Measurements from ENCODE around the gene ANK2.

Gene ANK2

DNA sequence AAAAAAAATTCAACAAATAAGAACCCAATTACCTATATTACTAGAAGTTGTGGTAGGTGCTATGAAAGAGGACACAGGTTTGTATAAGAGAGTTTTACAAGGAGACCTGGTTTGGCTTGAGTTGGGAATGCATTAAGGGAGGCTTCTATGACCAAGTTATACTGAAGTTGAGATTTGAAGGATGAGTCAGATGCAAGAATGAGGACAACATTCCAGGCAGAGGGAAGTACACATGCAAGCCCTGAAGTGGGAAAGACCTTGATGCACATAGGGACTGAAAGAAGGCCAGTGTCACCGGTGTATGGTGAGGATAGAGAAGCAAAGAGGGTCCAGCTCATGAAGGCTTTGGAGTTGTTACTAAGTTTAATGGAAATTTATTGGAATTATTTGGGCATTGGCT, 52.2 kb downstream of the ANK2 start:
- DNase-seq = peak; percentile 51

DNA sequence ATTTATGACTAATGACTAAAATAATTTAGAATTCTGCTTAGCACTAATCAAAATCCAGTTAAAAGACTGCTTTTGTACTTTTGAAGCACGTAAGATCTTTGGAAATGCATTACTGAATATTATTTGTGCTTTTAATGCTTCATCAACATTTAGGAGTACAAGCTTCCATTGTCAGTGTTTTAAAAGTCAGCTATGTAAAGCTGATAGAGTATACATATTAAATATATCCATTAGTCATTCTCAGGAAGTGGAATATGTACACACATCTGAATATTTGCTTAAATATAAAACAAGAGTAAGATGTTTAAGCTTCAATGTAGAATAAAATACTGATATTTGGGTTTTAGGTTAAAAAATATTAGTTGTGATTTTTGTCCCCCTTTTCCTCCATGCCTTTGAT, 54.1 kb downstream of the ANK2 start:
- no peak for DNase-seq

DNA sequence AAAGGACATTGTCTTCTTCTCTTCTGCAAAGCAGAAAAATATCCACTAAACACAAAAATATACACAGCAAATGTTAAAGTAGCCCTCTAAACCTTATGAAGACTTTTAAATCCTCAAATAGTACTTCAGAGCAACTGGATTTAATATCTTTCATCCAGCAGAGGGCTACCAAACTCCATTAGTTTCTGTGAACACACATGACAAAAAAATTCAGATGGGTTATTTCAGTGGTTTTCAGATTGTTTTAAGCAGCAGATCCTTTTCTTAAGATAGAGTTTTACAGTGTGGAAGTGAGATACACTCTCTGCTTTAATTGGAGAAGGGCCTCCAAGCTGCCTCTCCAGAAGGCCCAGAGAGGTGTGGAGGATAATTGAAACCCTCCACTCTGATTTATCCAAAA, 56.7 kb downstream of the ANK2 start:
- DNase-seq = peak; percentile 43

GRCh38 chr4:113109106-113109718, 59.8 kb downstream of the ANK2 start:
- DNase-seq = no peak

DNA sequence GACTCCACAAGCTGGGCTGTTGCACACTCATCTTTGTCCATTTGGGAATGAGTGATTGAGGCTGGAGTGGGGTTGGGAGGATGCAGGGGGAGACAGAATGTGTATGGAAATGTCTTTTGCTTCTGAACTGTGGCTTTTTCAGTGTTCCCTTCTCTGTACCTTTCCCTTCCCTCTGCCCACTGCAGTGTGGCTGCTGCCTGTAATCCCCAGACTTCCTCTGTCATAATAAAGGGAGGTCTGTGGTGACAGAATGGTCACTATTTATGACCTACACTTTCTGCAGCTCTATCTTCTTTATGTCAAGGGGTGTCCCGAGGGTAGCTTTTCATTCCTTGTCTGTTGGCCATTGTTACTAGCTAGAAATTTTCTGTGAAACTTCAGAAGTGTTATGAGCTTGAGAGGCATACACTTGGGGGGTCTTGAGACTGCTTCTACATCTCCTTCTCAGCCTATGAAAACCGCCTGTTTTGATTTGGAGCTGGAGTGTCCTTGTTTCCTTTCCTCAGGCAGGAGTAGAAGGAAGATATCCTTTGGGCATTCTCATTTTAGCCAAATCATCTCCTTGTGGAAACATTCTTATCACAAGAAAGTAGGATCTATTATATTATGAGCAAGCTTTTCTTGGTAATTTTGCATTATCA, 63.0 kb downstream of the ANK2 start:
- no peak for DNase-seq

DNA sequence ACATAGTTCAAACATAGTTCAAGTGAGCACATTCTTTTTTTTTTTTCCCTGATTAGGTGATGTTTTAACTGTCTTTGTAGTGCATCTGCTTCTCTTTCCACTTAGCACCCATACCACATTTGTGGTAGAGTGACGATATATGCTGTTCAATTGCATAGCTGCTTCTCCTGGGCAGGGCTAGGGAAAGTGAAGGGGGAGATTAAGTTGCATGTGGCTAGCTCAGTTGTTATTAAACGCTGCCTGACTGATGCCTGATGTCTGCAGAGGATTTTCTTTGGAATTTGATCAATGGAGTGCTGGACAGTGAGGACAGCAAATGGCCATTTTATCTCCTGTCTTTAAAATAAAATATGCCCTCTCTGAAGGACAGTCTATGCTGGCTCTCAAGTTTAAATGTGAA, 63.7 kb downstream of the ANK2 start:
- no peak for DNase-seq

- no peak for DNase-seq
Observed at GRCh38 chr4:113114884-113115283, 65.4 kb downstream of the ANK2 start.

GRCh38 chr4:113116414-113117357, 67.2 kb downstream of the ANK2 start:
- DNase-seq = no peak

DNA sequence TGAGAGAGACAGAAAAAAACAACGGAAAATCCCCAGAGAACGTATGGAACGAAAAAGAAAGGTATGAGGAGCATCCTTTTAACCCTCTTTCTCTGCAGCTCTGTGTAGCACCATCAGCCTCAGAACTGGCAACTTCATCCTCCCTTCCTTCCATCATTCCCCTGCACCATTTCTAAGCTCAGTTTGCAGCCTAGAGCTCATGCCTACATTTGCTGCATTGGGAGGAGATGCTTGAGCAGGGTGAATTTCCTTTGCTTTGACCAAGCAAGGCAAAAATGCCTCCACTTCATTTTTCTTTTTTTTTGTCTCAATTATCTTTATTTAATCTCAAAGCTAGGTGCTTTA, 67.9 kb downstream of the ANK2 start:
- DNase-seq = no peak

GRCh38 chr4:113122066-113122465, 72.6 kb downstream of the ANK2 start:
- DNase-seq = no peak

DNA sequence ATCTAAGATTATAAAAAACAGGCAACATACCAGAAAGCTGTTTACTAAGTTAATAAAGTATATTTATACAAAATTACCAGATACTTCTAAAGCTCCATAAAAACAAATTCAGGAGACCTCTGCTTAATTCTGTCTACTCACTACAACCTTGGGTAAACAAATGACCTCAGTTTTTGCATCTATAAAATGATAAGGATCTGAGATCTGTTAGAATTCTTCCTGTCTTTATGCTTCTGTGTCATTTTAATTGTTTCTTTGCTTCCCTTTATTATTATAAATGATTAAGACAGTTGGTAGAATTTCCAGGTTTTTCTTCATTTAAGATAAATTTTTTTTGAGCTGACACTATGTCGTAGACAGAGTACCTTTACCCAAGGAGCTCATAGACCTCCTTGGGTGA, 76.0 kb downstream of the ANK2 start:
- no peak for DNase-seq

DNA sequence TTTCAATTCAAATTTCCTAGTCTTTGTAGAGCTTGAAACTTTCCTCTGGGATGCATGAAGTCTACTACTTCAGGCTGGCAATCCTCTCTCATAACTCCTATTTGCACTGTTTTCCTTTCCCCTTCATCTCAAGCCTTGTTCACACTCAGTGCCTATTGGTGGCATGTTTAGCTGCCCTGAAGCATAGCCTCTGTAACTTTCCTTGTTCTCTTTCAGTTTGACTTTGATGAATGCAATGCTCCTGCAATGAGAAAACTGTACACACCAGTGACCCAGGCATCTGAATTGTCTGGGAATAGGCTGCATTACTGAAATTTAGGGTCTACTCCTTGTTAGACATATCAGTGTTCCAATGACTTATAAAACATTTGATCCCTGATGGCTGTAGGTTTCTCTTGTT, 81.7 kb downstream of the ANK2 start:
- no peak for DNase-seq

GRCh38 chr4:113131621-113132020, 82.2 kb downstream of the ANK2 start:
- DNase-seq = no peak

- DNase-seq = peak; percentile 76
Observed at GRCh38 chr4:113141901-113142346, 92.5 kb downstream of the ANK2 start.

DNA sequence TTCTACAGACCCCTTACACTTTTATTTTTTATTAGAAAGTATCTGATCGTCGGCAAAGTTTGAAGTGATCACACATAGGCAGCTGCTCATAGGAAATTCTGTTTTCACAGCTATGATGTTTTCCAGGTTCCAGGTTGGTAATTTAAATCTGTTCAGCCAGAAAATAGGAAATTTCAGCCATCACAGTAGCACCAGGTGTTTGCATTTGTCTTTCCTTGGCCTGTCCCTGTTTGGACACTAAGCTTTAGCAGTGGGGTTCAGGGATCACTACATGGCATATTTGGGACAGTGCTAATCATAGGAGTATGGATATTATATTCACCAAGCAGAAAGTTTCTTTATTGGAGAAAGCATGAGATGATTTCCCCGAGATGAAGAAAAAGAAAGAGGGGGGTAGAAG, 92.9 kb downstream of the ANK2 start:
- no peak for DNase-seq

- no peak for DNase-seq
Observed at GRCh38 chr4:113144091-113144490, 94.6 kb downstream of the ANK2 start.

GRCh38 chr4:113145147-113145518, 95.7 kb downstream of the ANK2 start:
- no peak for DNase-seq

DNA sequence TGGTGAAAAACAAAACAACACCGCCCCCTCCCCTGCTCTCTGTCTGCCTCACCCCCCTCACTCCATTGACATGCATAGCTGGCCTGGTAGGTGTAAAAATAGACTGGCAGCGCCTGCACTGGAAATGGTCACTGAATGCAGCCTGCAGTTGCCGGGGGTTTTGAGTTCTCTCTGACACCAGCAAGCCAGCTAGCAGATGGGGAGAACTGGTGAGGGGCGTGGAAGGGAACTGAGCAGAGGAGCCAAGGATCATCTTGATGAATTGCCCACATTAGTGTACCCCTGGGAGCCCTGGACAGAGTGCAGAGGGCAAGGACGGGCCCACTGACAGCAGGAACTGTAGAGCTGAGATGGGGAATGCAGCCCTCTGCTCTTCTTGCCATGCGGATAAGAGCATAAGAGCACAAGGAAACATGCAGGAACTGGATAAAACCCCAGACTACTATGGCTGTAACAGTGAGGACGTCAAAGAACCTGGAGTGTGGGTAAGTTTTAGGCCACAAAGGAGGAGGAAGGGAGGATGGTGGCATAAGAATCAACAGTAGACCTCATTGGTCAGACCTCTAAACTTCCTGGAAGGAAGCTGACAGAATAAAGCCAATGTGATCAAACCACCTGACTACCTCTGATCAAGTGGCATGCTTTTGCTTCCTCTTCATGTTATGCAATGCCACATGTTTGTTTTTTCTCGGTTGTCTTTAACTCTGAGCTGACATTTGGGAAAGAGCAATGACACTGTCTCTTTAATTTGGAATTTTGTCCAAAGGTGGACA, 96.3 kb downstream of the ANK2 start:
- no peak for DNase-seq

- DNase-seq = no peak
Observed at GRCh38 chr4:113146876-113147358, 97.5 kb downstream of the ANK2 start.

- no peak for DNase-seq
Observed at GRCh38 chr4:113147498-113148111, 98.2 kb downstream of the ANK2 start.

DNA sequence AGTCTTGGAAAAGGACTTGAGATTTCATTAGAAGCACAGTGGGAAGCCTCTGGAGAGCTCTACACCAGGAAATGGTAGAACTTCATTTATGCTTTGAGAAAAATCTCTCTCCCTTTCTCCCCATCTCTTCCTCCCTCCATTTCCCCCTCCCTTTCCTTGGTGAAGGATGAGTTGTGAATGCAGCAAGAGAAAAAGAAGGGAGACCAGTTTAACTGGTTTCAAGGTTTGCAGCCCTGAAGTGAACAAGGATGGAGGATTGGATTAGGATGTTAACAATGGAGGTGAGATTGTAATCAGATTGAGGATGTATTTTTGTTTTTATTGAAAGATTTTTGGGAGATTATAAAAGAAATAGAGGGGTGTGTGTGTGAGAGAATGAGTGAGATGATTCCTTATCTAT, 99.5 kb downstream of the ANK2 start:
- no peak for DNase-seq

DNA sequence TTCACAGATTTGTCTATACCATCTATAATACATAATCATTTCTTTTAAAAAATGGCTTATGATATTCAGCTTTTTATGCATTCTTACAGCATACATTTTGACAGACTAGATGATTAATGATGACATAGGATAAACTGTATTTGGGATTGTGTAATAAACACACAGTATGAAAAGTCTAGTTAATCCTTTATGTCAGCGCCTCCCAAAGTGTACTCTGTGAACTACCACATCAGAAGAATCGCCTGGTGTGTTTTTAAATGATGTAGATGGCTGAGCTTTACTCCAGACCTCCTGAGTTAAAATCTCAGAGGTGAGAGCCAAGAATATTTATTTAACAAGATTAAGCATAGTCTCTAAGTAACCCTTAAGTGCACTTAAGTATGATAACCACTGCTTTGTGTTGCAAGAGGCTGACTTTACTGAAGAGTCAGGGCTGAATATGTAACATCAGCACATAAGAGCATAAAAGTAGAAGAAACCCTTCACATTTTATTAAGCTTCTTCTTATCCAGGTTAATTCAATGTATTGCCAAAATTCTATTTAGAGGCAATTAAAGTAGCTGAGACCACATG, 104.2 kb downstream of the ANK2 start:
- no peak for DNase-seq
